Measurements from ENCODE around the gene TMEM140.

TMEM140 gene

DNA sequence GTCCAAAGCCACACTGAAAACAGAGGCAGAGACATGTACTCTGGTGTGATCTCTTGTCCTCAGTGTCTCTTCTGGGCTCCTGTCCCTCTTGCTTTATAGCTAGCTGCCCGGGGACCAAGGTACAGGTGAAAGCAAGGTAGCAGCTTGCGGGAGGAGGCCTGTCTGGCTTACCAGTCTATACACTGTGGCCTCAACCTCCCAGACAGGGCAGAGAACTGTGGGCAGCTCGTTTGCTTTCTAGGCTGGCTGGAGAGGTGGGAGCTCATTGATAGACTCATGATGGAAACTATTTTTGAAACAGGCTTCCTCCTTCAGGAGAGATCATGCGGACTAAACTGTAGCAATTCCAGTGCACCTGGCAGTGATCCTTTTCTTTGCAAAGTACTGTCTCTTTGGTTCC, 18.0 kb downstream of the TMEM140 start:
- H3K36me3 ChIP-seq (ENCODE audit: insufficient read depth), result peaks cover 7% of the 10 kb centered on the region; the same call in 1 of the 2 replicates

DNA sequence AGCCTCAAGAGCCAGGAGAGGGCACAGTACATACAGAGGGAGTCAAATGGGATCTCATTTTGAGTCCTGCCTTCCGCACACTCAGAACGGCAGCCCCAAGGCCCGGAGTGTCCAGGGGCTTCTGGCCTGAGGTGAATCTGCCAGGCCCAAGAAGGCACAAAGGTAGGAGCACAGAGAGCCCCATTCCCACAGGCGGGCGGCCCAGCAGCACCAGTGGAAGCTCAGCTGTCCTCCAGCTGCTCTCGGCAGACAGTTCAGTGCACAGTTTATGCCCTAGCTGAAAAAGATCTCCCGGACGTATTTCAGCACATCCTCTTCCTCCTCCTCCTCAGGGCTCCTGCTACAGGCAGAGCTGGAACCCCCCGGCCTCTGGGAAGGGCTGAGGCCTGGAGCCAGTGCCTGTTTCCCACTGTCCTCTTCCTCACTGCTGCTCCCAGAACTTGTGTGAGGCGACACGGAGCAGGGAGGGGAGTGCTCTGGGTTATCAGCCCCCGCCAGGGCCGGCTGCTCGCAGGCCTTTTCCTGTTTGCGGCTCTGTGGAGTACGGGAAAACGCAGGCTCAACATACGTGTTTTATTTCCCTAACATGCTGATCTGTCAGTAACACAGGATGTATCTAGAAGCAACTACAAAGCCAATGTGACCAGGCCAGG, 18.6 kb downstream of the TMEM140 start:
- H3K79me2 ChIP-seq (ENCODE audit: insufficient read depth, low read depth), result peaks cover 30% of the 10 kb centered on the region
- H2AFZ ChIP-seq (ENCODE audit: low read depth), result no peak overlapping the region
- TF ChIP-seq CTCF (conservative IDR thresholded peaks at IDR 0.05; ENCODE audit: low read depth, low read length), result no peak
- H3K9ac ChIP-seq, result no peak overlapping the region
- H4K20me1 ChIP-seq (ENCODE audit: insufficient read depth), result no peaks in the 10 kb centered on the region
- H3K36me3 ChIP-seq (ENCODE audit: insufficient read depth), result peaks cover 7% of the 10 kb centered on the region; the same call in 1 of the 2 replicates
- H3K4me2 ChIP-seq, result no peak overlapping the region
- no peak overlapping the region for H3K4me3 ChIP-seq (IDR thresholded peaks at IDR 0.05; ENCODE audit: insufficient read depth, low read depth, low read length)
- peaks cover 41% of the 10 kb centered on the region for H3K4me1 ChIP-seq (ENCODE audit: low read depth, poor library complexity, severe bottlenecking)
- no peak overlapping the region for H3K27ac ChIP-seq
- no peaks in the 10 kb centered on the region for H3K27me3 ChIP-seq (ENCODE audit: insufficient read depth, low read depth)

More for the DNA sequence above, 18.0 kb downstream of the TMEM140 start:
- Histone ChIP-seq H3K27ac (no peak overlapping the region), H3K27me3 (ENCODE audit: insufficient read depth, low read depth) (no peaks in the 10 kb centered on the region), H3K4me2 (no peak overlapping the region), H3K9ac (no peak overlapping the region), H4K20me1 (ENCODE audit: insufficient read depth) (no peaks in the 10 kb centered on the region), H2AFZ (ENCODE audit: low read depth) (no peak overlapping the region), H3K4me1 (ENCODE audit: low read depth, poor library complexity, severe bottlenecking) (peaks cover 42% of the 10 kb centered on the region), H3K79me2 (ENCODE audit: insufficient read depth, low read depth) (peaks cover 30% of the 10 kb centered on the region), H3K4me3 (IDR thresholded peaks at IDR 0.05; ENCODE audit: insufficient read depth, low read depth, low read length) (no peak overlapping the region)
- no peak for TF ChIP-seq CTCF (conservative IDR thresholded peaks at IDR 0.05; ENCODE audit: low read depth, low read length)

DNA sequence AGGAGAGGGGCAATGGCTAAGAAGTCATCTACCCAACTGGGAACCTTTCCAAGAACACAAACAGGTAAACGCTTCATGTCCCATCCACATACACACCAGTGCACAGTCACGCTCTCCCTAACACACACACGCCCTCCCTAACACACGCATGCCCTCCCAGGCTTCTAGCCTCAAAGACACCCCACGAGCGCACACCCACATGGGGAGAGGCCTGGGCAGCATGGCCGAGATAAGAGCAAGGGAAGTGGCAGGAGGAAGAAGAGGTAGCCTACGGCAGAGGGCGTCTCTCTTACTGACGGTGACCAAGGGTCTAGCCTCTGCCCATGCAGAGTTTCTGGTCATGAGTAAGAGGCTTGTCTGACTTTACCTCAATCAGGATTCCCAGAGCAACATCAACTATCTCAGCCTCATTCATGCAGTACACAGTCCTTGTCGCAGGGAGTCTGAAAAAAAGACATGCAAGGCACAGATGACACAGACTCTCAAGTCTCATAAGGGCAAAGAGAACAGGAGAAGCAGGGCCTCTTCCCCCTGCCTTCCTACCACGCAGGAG, 19.6 kb downstream of the TMEM140 start:
- H3K27me3 ChIP-seq (ENCODE audit: insufficient read depth, low read depth), result no peaks in the 10 kb centered on the region
- H3K4me1 ChIP-seq (ENCODE audit: low read depth, poor library complexity, severe bottlenecking), result peaks cover 38% of the 10 kb centered on the region
- H3K4me2 ChIP-seq, result no peak overlapping the region
- H4K20me1 ChIP-seq (ENCODE audit: insufficient read depth), result no peaks in the 10 kb centered on the region
- no peak overlapping the region for H2AFZ ChIP-seq (ENCODE audit: low read depth)
- H3K27ac ChIP-seq, result no peak overlapping the region
- no peak for TF ChIP-seq CTCF (conservative IDR thresholded peaks at IDR 0.05; ENCODE audit: low read depth, low read length)
- peaks cover 7% of the 10 kb centered on the region; the same call in 1 of the 2 replicates for H3K36me3 ChIP-seq (ENCODE audit: insufficient read depth)
- no peak overlapping the region for H3K4me3 ChIP-seq (IDR thresholded peaks at IDR 0.05; ENCODE audit: insufficient read depth, low read depth, low read length)
- peaks cover 30% of the 10 kb centered on the region for H3K79me2 ChIP-seq (ENCODE audit: insufficient read depth, low read depth)
- no peak overlapping the region for H3K9ac ChIP-seq

- Histone ChIP-seq H3K4me1 (ENCODE audit: low read depth, poor library complexity, severe bottlenecking) (peaks cover 38% of the 10 kb centered on the region), H3K27me3 (ENCODE audit: insufficient read depth, low read depth) (no peaks in the 10 kb centered on the region), H3K36me3 (ENCODE audit: insufficient read depth) (peaks cover 7% of the 10 kb centered on the region; the same call in 1 of the 2 replicates), H3K27ac (no peak overlapping the region), H2AFZ (ENCODE audit: low read depth) (no peak overlapping the region), H3K79me2 (ENCODE audit: insufficient read depth, low read depth) (peaks cover 30% of the 10 kb centered on the region), H3K9ac (no peak overlapping the region), H3K4me3 (IDR thresholded peaks at IDR 0.05; ENCODE audit: insufficient read depth, low read depth, low read length) (no peak overlapping the region), H4K20me1 (ENCODE audit: insufficient read depth) (no peaks in the 10 kb centered on the region), H3K4me2 (no peak overlapping the region)
- no peak for TF ChIP-seq CTCF (conservative IDR thresholded peaks at IDR 0.05; ENCODE audit: low read depth, low read length)
Observed at GRCh38 chr7:135168001-135168400, 20.1 kb downstream of the TMEM140 start.
